SK-N-SH (cell line): ENCODE results near the gene PTGIS. TPM values are rescaled to one million over a fixed set of nuclear protein-coding genes. Genes with fewer than 3 reads are reported as not detected.
A peak's percentile ranks its signal among the peaks of the same experiment; 100 is the strongest.

Experiments used
- CTCF ChIA-PET: fragments of 300-600, 350-600 bp; formaldehyde crosslinking; extraction: SDS; loops from one replicate; lab custom pipeline; 2021; lab: Yijun Ruan, JAX
- POLR2A ChIA-PET: fragments of 350-600 bp; sonication (Branson Sonifier 250); formaldehyde crosslinking; extraction: SDS; loops from one replicate; lab custom pipeline; 2020; ENCODE audit warnings: antibody characterized with exemption, inconsistent platforms; lab: Yijun Ruan, JAX
- DNase-seq: peaks from one replicate; pipeline ENCODE4 v3.0.0; 2012
- H2AFZ ChIP-seq: fragments of 200-600 bp; sonication (generic); 2 replicates; pipeline ENCODE4 v1.8.1; 2016; ENCODE audit warnings: antibody characterized with exemption, mild to moderate bottlenecking, low read depth
- H3F3A ChIP-seq: fragments of 200-600 bp; sonication (generic); replicated peaks from 2 replicates; pipeline ENCODE3; 2016; ENCODE audit warnings: antibody characterized with exemption, mild to moderate bottlenecking; ENCODE audit not compliant: insufficient read depth
- H3K27ac ChIP-seq, 2 experiments: fragments of 200-500 bp in 1 of 2; fragments of 200-600 bp in 1 of 2; sonication (Bioruptor generic) in 1 of 2; sonication (generic), shearing (Covaris generic) in 1 of 2; 2 replicates each; pipeline versions ENCODE4 v1.5.1 to v1.6.1; 2014 to 2016; ENCODE audit warnings: low read depth in 2 of 2, inconsistent platforms in 1 of 2, low read length in 1 of 2, mild to moderate bottlenecking in 1 of 2, mixed read lengths in 1 of 2
- H3K27me3 ChIP-seq: fragments of 200-600 bp; sonication (generic), shearing (Covaris generic); 2 replicates; pipeline ENCODE4 v1.6.1; 2016; ENCODE audit warnings: mixed run types; ENCODE audit not compliant: insufficient read depth
- H3K36me3 ChIP-seq, 2 experiments: fragments of 200-500 bp in 1 of 2; fragments of 200-600 bp in 1 of 2; sonication (Bioruptor generic) in 1 of 2; sonication (generic) in 1 of 2; replicated peaks in 1 of 2; 2 replicates each; pipeline versions ENCODE3 to v1.5.1; 2014 to 2016; ENCODE audit warnings: low read length in 1 of 2, mild to moderate bottlenecking in 1 of 2; ENCODE audit not compliant: insufficient read depth in 2 of 2, control insufficient read depth in 1 of 2
- H3K4me1 ChIP-seq, 2 experiments: fragments of 200-500 bp in 1 of 2; fragments of 200-600 bp in 1 of 2; sonication (Bioruptor generic) in 1 of 2; sonication (generic), shearing (Covaris generic) in 1 of 2; 2 replicates each; pipeline versions ENCODE4 v1.5.1 to v1.6.1; 2014 to 2016; ENCODE audit warnings: low read depth in 1 of 2, low read length in 1 of 2, mixed run types in 1 of 2; ENCODE audit not compliant: insufficient read depth in 2 of 2, control insufficient read depth in 1 of 2
- H3K4me2 ChIP-seq: fragments of 200-600 bp; sonication (generic), shearing (Covaris generic); 2 replicates; pipeline ENCODE4 v1.6.1; 2017; ENCODE audit warnings: mixed run types
- H3K4me3 ChIP-seq, 2 experiments: fragments of 200-500 bp in 1 of 2; fragments of 200-600 bp in 1 of 2; sonication (Bioruptor generic) in 1 of 2; sonication (generic), shearing (Covaris generic) in 1 of 2; 2 replicates each; pipeline versions ENCODE4 v1.5.1 to v1.8.1; 2014 to 2016; ENCODE audit warnings: low read depth in 2 of 2, inconsistent platforms in 1 of 2, low read length in 1 of 2, mild to moderate bottlenecking in 1 of 2, mixed read lengths in 1 of 2, moderate library complexity in 1 of 2
- H3K79me2 ChIP-seq: fragments of 200-600 bp; sonication (generic); 2 replicates; pipeline ENCODE4 v1.8.1; 2017; ENCODE audit warnings: mild to moderate bottlenecking; ENCODE audit not compliant: insufficient read depth
- H3K9ac ChIP-seq: fragments of 200-600 bp; sonication (generic); 2 replicates; pipeline ENCODE4 v1.6.1; 2017; ENCODE audit warnings: mixed run types
- H3K9me2 ChIP-seq: fragments of 200-600 bp; sonication (generic); 2 replicates; pipeline ENCODE4 v1.6.1; 2017; ENCODE audit warnings: mixed run types
- H3K9me3 ChIP-seq: fragments of 200-600 bp; sonication (generic); 2 replicates; pipeline ENCODE4 v1.6.1; 2017; ENCODE audit warnings: mixed run types, mild to moderate bottlenecking, moderate library complexity
- H4K20me1 ChIP-seq: fragments of 200-600 bp; sonication (generic); 2 replicates; pipeline ENCODE4 v1.6.1; 2017; ENCODE audit warnings: mild to moderate bottlenecking, mixed run types; ENCODE audit not compliant: insufficient read depth
- CTCF ChIP-seq: fragments of 200-600 bp; sonication (generic); IDR thresholded peaks from 2 replicates; pipeline ENCODE4 v1.6.1; 2017; ENCODE audit warnings: antibody characterized with exemption, mild to moderate bottlenecking, moderate library complexity
- EP300 ChIP-seq, 2 experiments: IDR thresholded peaks; 2 replicates each; pipeline versions ENCODE4 v1.4.0 to v1.6.1; 2012; ENCODE audit warnings: borderline replicate concordance in 1 of 2, low read depth in 1 of 2, low read length in 1 of 2
- FOSL2 ChIP-seq: IDR thresholded peaks from 2 replicates; pipeline ENCODE4 v1.4.0; 2012; ENCODE audit warnings: low read depth, mild to moderate bottlenecking, moderate library complexity, borderline replicate concordance
- FOXJ3 ChIP-seq: sonication (generic); formaldehyde crosslinking; IDR thresholded peaks from 2 replicates; pipeline ENCODE4 v1.5.1; 2020; ENCODE audit warnings: mild to moderate bottlenecking, missing genetic modification reagents
- GABPA ChIP-seq: IDR thresholded peaks from 2 replicates; pipeline ENCODE4 v1.4.0; 2012; ENCODE audit warnings: low read depth, mild to moderate bottlenecking
- GATA2 ChIP-seq: sonication (generic); formaldehyde crosslinking; IDR thresholded peaks from 2 replicates; pipeline ENCODE4 v1.5.0; 2020; ENCODE audit warnings: mild to moderate bottlenecking, missing genetic modification reagents
- IRF3 ChIP-seq: fragments of 150-350 bp; IDR thresholded peaks from 2 replicates; pipeline ENCODE4 v1.6.1; 2016; ENCODE audit warnings: mild to moderate bottlenecking, low read depth, low read length
- JUND ChIP-seq: IDR thresholded peaks from 2 replicates; pipeline ENCODE4 v1.4.0; 2012
- MAX ChIP-seq: IDR thresholded peaks from 2 replicates; pipeline ENCODE4 v1.4.0; 2012; ENCODE audit warnings: low read depth
- MEF2A ChIP-seq: IDR thresholded peaks from 2 replicates; pipeline ENCODE4 v1.4.0; 2012; ENCODE audit warnings: low read depth, borderline replicate concordance
- MXI1 ChIP-seq: IDR thresholded peaks from 2 replicates; pipeline ENCODE4 v1.6.1; 2012; ENCODE audit warnings: mild to moderate bottlenecking, low read depth, low read length, improper control_type of control experiment
- NFIC ChIP-seq: IDR thresholded peaks from 2 replicates; pipeline ENCODE4 v1.4.0; 2012; ENCODE audit warnings: borderline replicate concordance
- PBX3 ChIP-seq: IDR thresholded peaks from 2 replicates; pipeline ENCODE4; 2012
- POLR2AphosphoS5 ChIP-seq: IDR thresholded peaks from 2 replicates; pipeline ENCODE4 v1.6.1; 2012; ENCODE audit warnings: low read depth, low read length
- RCOR1 ChIP-seq: fragments of 150-350 bp; IDR thresholded peaks from 2 replicates; pipeline ENCODE4 v1.6.1; 2017; ENCODE audit warnings: antibody characterized with exemption, low read length
- REST ChIP-seq: IDR thresholded peaks from 2 replicates; pipeline ENCODE4 v1.6.1; 2012; ENCODE audit warnings: mild to moderate bottlenecking, low read depth, low read length, moderate library complexity
- SIN3A ChIP-seq: IDR thresholded peaks from 2 replicates; pipeline ENCODE4 v1.6.1; 2012; ENCODE audit warnings: low read depth, mild to moderate bottlenecking, low read length, moderate library complexity, borderline replicate concordance
- SMC3 ChIP-seq: IDR thresholded peaks from 2 replicates; pipeline ENCODE4 v1.6.1; 2012; ENCODE audit warnings: low read depth, low read length, improper control_type of control experiment
- TAF1 ChIP-seq: IDR thresholded peaks from 2 replicates; pipeline ENCODE4 v1.6.1; 2012; ENCODE audit warnings: low read depth, mild to moderate bottlenecking, low read length, moderate library complexity, borderline replicate concordance
- USF1 ChIP-seq: IDR thresholded peaks from 2 replicates; pipeline ENCODE4 v1.4.0; 2012; ENCODE audit warnings: low read depth, borderline replicate concordance
- YY1 ChIP-seq: IDR thresholded peaks from 2 replicates; pipeline ENCODE4 v1.4.0; 2012; ENCODE audit warnings: low read depth, mild to moderate bottlenecking
- ZBTB33 ChIP-seq: IDR thresholded peaks from 2 replicates; pipeline ENCODE4 v1.4.0; 2012; ENCODE audit warnings: low read depth, borderline replicate concordance
- WGBS: methylation state at CpG from one replicate; pipeline ENCODE4 v1.1.6; 2017; ENCODE audit warnings: low lambda C conversion rate; 5-methylcytosine and 5-hydroxymethylcytosine counted together
- polyA plus RNA-seq, 3 experiments: library from polyadenylated mRNA; depleted of rRNA; stranded (reverse); fragments of >200 nt; gene quantifications; 2 replicates each; pipeline ENCODE4 v1.2.3, GENCODE V29; 2012

The PTGIS gene
- polyA plus RNA-seq, 1 of the 3 experiments (the other 2 are of a cell fraction), result 1.0 TPM

GRCh38 chr20:49510562-49511122 is 57.3 kb downstream of the PTGIS start:
- H3K79me2 ChIP-seq, result no peaks in the 10 kb centered on the region
- no peaks in the 10 kb centered on the region for H3K9me3 ChIP-seq
- H3K9ac ChIP-seq, result no peak overlapping the region
- POLR2A ChIA-PET, result no interaction called here
- no peak for DNase-seq
- no peaks in the 10 kb centered on the region for H4K20me1 ChIP-seq
- H3K36me3 ChIP-seq, result no peaks in the 10 kb centered on the region
- CTCF ChIA-PET, result interaction anchor here (0.7 to 15.8 kb wide), 9 partner anchors 12 to 188 kb away, joined by 3 to 317 read pairs (median 6); no protein-coding TSS in a partner anchor
- peak overlapping the region in 1 of 2 experiments; percentile 30; a peak in 1 of 4 replicates for H3K27ac ChIP-seq
- H2AFZ ChIP-seq, result no peak overlapping the region
- H3K4me3 ChIP-seq, result no peak overlapping the region
- 35% methylated on average over 12 of the region's 12 CpGs for WGBS
- peaks cover 8% of the 10 kb centered on the region for H3F3A ChIP-seq
- H3K4me1 ChIP-seq, result peaks cover 6 to 9% of the 10 kb centered on the region in 2 experiments; a peak in 2 of 4 replicates
- H3K4me2 ChIP-seq, result peak overlapping the region; percentile 70
- no peaks in the 10 kb centered on the region for H3K9me2 ChIP-seq
- H3K27me3 ChIP-seq, result no peaks in the 10 kb centered on the region
- TF ChIP-seq SIN3A, result no peak
- no peak for TF ChIP-seq RCOR1
- no peak for TF ChIP-seq USF1
- TF ChIP-seq JUND, result peak; percentile 70
- TF ChIP-seq MEF2A, result no peak
- TF ChIP-seq MAX, result peak; percentile 82; the same call in 1 of the 2 replicates
- no peak for TF ChIP-seq MXI1
- TF ChIP-seq POLR2AphosphoS5, result 0 out of 2 replicates have a peak, but pooled peaks have one; percentile 16
- TF ChIP-seq CTCF, result no peak
- TF ChIP-seq ZBTB33, result no peak
- no peak for TF ChIP-seq FOXJ3
- no peak for TF ChIP-seq SMC3
- TF ChIP-seq PBX3, result peak; percentile 92
- no peak for TF ChIP-seq TAF1
- no peak for TF ChIP-seq IRF3
- TF ChIP-seq GATA2 (CRISPR knock-in tag), result no peak
- no peak for TF ChIP-seq GABPA
- peak in 1 of 2 experiments; percentile 72; a peak in 1 of 4 replicates for TF ChIP-seq EP300 (IDR thresholded peaks at IDR 0.05; ENCODE audit: borderline replicate concordance in 1 of 2, low read depth in 1 of 2, low read length in 1 of 2)
- TF ChIP-seq REST, result peak; percentile 20; the same call in 1 of the 2 replicates
- TF ChIP-seq NFIC, result peak; percentile 89
- TF ChIP-seq FOSL2, result peak; percentile 71
- TF ChIP-seq YY1, result no peak
